Nucleus accumbens (tissue), 56 donors: ENCODE results near the gene ASIC4.

Experiments used
- DNase-seq, 56 donors: peaks; one replicate each; lab custom pipeline; 2025; lab: John Stamatoyannopoulos, UW

The ASIC4 gene

DNA sequence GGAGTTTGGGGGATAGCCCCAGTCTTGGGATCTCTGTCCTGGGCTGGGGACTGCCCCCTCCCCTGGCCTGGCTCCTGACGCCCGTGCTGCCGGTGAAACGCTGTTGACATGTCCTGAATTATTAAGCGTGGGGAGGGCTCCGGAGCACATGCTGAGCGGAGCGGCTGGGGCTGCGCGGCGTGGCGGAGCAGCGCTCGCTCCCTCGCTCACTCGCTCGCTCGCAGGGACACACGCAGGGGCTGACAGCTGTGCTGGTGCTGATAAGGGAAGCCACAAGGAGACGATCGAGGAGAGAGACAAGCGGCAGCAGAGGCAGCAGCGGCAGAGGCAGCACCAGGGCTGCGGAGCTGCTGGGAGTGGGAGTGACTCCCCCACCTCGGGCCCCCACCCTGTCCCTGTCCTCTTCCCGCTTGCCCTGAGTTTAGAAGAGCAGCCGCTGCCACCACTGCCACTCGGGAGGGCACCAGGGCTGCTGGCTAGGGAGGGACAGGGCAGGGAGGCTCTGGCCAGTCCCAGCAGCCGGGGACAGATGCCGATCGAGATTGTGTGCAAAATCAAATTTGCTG lies at the start of gene ASIC4:
ASIC4 (plus strand) TSS at position 287 of the 566 bp plus-strand sequence; CDS start at position 530, 243 bp downstream.
- DNase-seq = peak in 10 of 56 donors; percentile 3 to 39 (median 24)

DNA sequence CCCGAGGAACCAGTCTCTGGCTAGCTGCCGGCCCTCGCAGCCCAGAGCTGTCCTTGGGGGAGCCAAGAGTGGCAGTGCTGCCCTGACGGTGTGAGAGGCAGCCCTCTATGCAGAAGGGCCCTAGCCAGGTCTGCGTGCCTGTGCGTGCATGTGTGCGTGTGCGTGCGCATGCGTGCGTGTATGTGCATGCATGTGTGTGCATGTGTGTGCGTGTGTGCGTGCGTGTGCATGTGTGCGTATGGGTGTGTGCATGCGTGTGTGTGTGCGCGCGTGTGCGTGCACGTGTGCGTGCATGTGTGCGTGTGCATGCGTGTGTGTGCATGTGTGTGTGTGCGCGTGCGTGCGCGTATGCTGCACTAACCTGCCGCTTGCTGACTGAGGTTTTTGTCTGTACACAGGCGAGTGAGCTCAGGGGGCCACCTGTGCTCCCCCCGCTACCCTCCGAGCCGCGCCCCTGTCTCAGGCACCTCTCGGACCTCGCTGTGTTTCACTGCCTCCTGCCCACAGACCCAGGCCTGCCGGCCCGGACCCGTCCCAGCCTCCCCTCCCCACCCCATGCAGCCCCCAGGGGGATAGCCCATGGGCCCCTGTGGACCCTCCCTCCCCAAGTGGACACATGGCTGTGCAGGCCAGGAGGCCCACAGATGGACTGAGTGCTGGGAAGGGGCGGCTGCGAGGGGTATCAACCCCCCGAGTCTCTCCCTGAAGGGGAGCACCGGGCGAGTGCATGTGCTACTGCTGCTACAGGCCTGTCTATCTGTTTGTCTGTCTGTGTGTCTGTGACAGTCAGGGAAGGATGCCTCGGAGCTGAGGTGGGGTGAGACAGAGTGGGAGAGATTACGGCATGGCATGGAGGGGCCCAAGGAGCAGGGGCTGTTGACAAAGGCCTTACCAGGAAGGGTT lies 48.4 kb upstream of the ASIC4 start:
- no peak for DNase-seq

DNA sequence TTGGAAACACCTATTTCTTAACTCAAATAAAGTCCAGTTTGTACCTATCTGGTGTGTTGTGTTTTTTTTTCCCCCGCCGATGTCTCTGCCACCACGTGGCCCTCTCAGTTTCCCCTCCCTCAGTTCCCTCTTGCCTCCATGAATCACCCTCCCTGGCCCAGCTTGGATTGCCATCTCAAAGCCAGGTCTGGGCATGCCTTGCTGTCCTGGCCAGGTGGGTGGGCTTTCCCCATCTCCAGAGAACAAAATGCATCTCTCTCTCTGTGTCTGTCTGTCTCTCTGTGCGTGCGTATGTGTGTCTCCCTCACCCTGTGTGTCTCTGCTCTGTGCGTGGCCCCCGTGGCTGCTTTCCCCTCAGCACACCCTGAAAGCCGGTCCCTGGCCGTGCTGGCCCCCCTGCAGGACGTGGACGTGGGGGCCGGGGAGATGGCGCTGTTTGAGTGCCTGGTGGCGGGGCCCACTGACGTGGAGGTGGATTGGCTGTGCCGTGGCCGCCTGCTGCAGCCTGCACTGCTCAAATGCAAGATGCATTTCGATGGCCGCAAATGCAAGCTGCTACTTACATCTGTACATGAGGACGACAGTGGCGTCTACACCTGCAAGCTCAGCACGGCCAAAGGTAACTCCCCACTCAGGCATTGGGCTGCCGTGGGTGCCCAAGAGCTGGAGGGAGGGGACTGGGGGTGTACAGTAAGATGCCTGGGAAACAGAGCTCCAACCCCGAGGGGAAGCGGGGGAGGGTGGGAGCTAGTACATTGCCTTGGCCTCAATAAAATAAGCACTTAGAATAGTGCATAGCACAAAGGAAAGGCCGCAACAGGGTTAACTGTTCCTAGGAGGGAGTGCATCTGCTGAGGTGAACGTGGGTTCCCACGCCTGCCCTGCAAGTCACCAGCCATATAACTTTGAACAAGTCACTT lies 47.2 kb upstream of the ASIC4 start:
- peak in 7 of 56 donors; percentile 12 to 35 (median 19) for DNase-seq

DNA sequence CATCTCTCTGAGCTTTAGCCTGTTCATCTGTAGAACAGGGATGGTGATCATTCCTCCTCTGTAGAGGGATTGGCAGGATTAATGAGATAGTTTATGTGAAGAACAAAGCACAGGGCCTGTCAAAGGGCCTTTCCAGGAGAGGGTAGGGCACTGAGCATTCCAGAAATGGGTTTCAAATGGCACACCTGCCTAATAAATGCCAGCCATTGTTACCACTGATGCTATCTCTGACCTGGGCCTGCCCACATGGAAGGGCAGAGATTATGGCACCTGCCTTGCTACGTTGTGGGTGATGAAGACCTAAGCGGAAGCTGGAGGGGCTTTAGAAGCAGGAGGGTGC lies 46.6 kb upstream of the ASIC4 start:
- no peak for DNase-seq

- DNase-seq = no peak
Measured at GRCh38 chr2:219468410-219469185, 45.7 kb upstream of the ASIC4 start.

- DNase-seq = no peak
Measured at GRCh38 chr2:219469186-219469724, 45.0 kb upstream of the ASIC4 start.

- DNase-seq = no peak
Measured at GRCh38 chr2:219470429-219470828, 43.9 kb upstream of the ASIC4 start.

DNA sequence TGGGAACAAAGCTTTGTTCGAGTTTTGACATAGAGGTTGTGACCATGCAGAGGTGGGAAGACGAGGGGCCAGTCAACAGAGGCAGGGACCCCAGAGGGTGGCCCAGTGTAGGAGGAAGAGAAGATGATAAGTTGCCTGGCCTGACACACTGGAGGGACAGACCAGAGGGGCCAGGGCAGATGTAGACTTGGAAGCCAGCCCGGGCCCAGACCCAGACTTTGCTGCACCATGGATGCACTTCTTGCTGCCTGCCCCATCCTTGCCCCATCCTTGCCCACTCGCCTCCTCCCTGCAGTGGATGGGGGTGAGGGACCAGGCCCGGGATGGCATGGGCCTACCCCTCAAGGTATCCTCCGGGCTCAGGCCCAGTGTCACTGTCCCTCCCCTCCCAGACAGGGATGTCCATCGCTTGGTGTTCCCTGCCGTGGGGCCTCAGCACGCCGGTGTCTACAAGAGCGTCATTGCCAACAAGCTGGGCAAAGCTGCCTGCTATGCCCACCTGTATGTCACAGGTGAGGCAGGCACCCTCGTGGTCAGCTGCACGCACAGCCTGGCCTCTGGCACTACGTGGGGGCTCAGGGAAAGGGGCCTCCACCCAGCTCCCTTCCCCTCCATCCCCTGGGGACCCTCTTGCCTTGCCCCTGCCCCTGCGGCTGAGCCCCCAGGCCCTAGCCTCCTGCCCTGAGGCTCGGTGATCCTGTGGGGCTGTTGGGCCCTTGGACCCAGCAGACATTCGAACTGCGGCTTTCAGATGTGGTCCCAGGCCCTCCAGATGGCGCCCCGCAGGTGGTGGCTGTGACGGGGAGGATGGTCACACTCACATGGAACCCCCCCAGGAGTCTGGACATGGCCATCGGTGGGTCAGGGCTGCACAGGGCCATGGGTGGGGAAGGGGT lies 42.6 kb upstream of the ASIC4 start:
- DNase-seq = no peak

GRCh38 chr2:219472629-219473187 lies 41.6 kb upstream of the ASIC4 start:
- no peak for DNase-seq

GRCh38 chr2:219473511-219473910 lies 40.8 kb upstream of the ASIC4 start:
- no peak for DNase-seq

DNA sequence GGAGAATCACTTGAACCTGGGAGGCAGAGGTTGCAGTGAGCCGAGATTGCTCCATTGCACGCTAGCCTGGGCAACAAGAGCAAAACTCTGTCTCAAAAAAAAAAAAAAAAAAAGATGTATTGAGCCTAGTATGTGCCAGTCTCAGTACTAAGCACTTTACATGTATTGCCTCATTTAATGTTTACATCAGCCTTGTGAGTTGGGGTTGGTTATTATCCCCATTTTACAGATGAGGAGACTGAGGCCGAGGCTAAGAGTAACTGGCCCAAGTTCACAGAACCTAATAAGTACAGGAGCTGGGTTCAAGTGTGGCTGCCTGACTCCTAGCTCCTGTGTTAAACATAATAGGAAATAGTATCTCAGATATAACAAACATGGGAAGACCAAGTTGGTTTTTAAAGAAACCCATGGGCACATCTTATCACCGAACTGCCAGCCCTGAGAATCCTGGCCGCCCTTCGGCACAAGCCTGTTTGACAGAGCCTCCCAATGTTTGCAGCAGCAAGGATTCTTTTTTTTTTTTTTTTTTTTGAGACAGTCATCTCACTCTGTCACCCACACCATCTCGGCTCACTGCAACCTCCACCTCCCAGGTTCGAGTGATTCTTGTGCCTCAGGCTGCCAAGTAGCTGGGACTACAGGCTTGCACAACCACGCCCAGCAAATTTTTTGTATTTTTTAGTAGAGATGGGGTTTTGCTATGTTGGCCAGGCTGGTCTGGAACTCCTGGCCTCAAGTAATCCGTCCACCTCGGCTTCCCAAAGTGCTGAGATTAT lies 39.8 kb upstream of the ASIC4 start:
- DNase-seq = peak in 13 of 56 donors; percentile 7 to 50 (median 16)

DNA sequence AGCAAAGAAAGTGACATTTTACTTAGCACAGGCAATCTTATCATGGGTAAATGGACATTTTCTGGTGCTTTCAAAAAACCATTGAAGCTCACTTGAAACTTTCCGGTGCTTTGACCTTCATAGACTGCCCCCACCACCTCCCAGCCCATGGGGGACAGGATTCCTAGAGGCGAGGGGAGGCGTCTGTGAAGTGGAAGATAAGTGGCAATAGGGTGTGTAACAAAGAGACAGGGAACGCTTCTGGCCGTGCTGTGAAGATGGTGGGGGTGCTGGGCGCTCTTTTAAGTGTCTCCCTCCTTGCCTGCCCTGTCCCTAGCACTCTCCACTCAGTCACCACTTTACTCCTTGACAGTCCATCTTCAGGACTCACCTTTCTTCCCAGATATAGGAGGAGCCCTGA lies 39.0 kb upstream of the ASIC4 start:
- DNase-seq = no peak

- DNase-seq = peak in 35 of 56 donors; percentile 5 to 71 (median 22)
Measured at GRCh38 chr2:219475697-219476651, 38.3 kb upstream of the ASIC4 start.

GRCh38 chr2:219476652-219477151 lies 37.6 kb upstream of the ASIC4 start:
- DNase-seq = peak in 1 of 56 donors; percentile 19

- no peak for DNase-seq
Measured at GRCh38 chr2:219477179-219477578, 37.1 kb upstream of the ASIC4 start.

DNA sequence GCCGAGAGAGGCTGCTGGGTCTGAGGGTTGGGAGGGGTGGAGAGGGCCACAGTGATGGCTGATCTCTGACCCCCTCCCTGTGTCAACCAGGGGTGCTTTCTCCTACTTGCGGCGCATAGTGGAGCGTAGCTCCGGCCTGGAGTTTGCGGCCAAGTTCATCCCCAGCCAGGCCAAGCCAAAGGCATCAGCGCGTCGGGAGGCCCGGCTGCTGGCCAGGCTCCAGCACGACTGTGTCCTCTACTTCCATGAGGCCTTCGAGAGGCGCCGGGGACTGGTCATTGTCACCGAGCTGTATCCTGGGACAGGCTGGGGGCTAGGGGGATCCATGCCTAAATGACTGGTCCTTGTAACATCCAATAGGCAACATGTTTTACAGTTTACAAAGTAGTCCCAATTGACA lies 36.5 kb upstream of the ASIC4 start:
- DNase-seq = no peak
